Heart left ventricle (tissue), 13 donors: Measurements from ENCODE around the gene CHCHD6.

Experiments used
- POLR2A ChIP-seq, 2 donors: fragments of 450-650 bp; IDR thresholded peaks; one replicate each; pipeline ENCODE4 v1.6.1; 2017; ENCODE audit warnings: antibody characterized with exemption in 2 of 2, mild to moderate bottlenecking in 2 of 2, moderate library complexity in 2 of 2
- TF ChIP-seq, protein P1 (sequence below), 12 donors: fragments of 200-600 bp; sonication (generic) in 4 of 12; IDR thresholded peaks; one replicate each; pipeline versions ENCODE4 v1.5.0 to v1.8.0; 2018 to 2022; ENCODE audit warnings: antibody characterized with exemption in 12 of 12, mild to moderate bottlenecking in 5 of 12
- donor health status: ischemic (EF 13 %, LVEDD 7.1; RV severe dilation, severe dysfunction).
- donor health status: DM: no; HTN: yes; CAD: no.
- donor health status: DM: no; HTN: no; CAD: no.
- donor health status: ischemic (EF 25% LVEDD 6.9; RV normal size, moderate dysfunction).
- donor health status: ischemic (EF 25% LVEDD 5.7; RV mildly dilated, moderate dysfunction).
- donor health status: ischemic (EF 35%, LVEDD 5.7; RV mildly dilated, moderate dysfunction).
- donor health status: nonischemic (EF 11% LVEDD 7.7; RV severe dilation, severe dysfunction).
- donor health status: DM: yes; HTN: yes; CAD: no.
- donor health status: PGD.
- donor health status: ischemic (EF 29% LVEDD 5.4; RV normal size, mild dysfunction).
- donor health status: nonischemic (EF 23%, LVEDD 6.1; RV moderate dilation, normal function).

DNA sequence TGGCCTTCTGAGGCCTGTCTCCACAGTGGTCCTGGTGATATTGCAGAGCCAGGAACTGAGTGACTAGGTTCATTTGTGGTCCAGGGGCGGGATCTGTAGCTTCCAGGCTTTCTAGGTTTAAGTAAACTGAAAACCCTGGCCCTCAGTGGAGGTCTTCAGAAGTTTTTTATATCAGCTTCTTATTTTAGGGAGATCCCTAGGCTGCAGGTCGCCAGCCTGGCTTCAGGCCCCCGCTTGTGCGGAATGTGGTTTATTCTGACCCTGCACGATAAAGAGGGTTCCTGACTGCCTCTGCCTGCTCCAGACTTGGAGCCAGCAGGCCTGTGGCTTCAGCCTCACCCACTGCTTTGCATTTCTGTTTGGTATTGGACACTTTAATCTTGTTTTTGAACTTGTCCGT, 145.0 kb downstream of the CHCHD6 start:
- TF ChIP-seq, protein P1, sequence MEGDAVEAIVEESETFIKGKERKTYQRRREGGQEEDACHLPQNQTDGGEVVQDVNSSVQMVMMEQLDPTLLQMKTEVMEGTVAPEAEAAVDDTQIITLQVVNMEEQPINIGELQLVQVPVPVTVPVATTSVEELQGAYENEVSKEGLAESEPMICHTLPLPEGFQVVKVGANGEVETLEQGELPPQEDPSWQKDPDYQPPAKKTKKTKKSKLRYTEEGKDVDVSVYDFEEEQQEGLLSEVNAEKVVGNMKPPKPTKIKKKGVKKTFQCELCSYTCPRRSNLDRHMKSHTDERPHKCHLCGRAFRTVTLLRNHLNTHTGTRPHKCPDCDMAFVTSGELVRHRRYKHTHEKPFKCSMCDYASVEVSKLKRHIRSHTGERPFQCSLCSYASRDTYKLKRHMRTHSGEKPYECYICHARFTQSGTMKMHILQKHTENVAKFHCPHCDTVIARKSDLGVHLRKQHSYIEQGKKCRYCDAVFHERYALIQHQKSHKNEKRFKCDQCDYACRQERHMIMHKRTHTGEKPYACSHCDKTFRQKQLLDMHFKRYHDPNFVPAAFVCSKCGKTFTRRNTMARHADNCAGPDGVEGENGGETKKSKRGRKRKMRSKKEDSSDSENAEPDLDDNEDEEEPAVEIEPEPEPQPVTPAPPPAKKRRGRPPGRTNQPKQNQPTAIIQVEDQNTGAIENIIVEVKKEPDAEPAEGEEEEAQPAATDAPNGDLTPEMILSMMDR (IDR thresholded peaks at IDR 0.05) = no peak
- no peak for TF ChIP-seq POLR2A (IDR thresholded peaks at IDR 0.05)
